Measurements from ENCODE around the gene POC1B.

DNA sequence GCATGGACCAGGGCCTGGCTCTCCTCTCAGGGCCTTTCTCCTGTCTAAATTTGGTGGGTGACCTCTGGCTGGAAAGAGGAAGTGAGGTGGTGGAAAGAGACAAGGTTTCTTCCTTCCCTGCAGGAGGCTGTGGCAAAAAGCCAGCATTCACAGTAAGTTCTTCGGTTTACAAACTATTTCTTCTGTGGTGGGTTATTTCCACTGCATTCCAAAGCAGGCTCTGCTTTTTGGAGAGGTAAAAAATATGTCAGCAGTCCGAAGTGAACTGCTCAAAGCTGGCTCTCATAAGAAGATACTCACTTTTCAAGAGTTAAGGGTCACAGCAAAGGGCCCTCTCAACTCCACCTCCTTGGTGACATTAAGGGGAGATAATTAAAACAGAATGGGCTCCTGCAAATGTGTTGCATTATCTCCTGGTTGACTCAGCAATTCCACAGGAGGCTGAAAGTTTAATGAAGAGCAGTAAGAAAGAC lies 48.9 kb upstream of the POC1B start:
- TF ChIP-seq, protein P1, sequence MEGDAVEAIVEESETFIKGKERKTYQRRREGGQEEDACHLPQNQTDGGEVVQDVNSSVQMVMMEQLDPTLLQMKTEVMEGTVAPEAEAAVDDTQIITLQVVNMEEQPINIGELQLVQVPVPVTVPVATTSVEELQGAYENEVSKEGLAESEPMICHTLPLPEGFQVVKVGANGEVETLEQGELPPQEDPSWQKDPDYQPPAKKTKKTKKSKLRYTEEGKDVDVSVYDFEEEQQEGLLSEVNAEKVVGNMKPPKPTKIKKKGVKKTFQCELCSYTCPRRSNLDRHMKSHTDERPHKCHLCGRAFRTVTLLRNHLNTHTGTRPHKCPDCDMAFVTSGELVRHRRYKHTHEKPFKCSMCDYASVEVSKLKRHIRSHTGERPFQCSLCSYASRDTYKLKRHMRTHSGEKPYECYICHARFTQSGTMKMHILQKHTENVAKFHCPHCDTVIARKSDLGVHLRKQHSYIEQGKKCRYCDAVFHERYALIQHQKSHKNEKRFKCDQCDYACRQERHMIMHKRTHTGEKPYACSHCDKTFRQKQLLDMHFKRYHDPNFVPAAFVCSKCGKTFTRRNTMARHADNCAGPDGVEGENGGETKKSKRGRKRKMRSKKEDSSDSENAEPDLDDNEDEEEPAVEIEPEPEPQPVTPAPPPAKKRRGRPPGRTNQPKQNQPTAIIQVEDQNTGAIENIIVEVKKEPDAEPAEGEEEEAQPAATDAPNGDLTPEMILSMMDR (IDR thresholded peaks at IDR 0.05): no peak
- no peak for TF ChIP-seq POLR2A (IDR thresholded peaks at IDR 0.05)

Data from Peyer's patch (tissue), 4 donors.